Effector memory CD8-positive, alpha-beta T cell (primary cell): ENCODE data around the gene ANKRD13D.

Experiments
- ATAC-seq: fragments of 150-1000 bp; cut with Tn5 transposase; replicated peaks from 2 replicates; pipeline ENCODE4 v1.10.0; 2021; ENCODE audit warnings: mild to moderate bottlenecking, moderate library complexity
- DNase-seq, 3 experiments: peaks; one replicate each; pipeline ENCODE4 v3.0.0; 2021
- H3K27ac Mint-ChIP-seq, 2 donors: one replicate each; pipeline ENCODE4 v1.8.0; 2022; ENCODE audit warnings: mild to moderate bottlenecking in 2 of 2, mixed read lengths in 2 of 2, moderate library complexity in 2 of 2
- H3K27me3 Mint-ChIP-seq, 2 donors: one replicate each; pipeline ENCODE4 v1.8.0; 2022; ENCODE audit warnings: mixed read lengths in 2 of 2
- H3K36me3 Mint-ChIP-seq: one replicate; pipeline ENCODE4 v1.8.0; 2022; ENCODE audit warnings: mild to moderate bottlenecking, moderate library complexity, mixed read lengths; ENCODE audit not compliant: insufficient read depth
- H3K4me1 Mint-ChIP-seq, 2 donors: one replicate each; pipeline ENCODE4 v1.8.0; 2022; ENCODE audit warnings: low read depth in 2 of 2, mixed read lengths in 2 of 2
- H3K4me3 Mint-ChIP-seq, 2 donors: one replicate each; pipeline ENCODE4 v1.8.0; 2022; ENCODE audit warnings: mild to moderate bottlenecking in 2 of 2, mixed read lengths in 2 of 2, moderate library complexity in 2 of 2
- H3K9me3 Mint-ChIP-seq, 2 donors: one replicate each; pipeline ENCODE4 v1.8.0; 2022; ENCODE audit warnings: mixed read lengths in 2 of 2

Gene ANKRD13D

GRCh38 chr11:67320011-67320410 lies 30.9 kb downstream of the ANKRD13D start:
- Mint-ChIP-seq H3K9me3 (no peaks in the 10 kb centered on the region), H3K36me3 (peaks cover 28% of the 10 kb centered on the region), H3K27me3 (no peaks in the 10 kb centered on the region), H3K4me3 (no peak overlapping the region), H3K27ac (no peak overlapping the region), H3K4me1 (peaks cover 9 to 15% of the 10 kb centered on the region in 2 donors)
- DNase-seq (no peak), ATAC-seq (no peak)

GRCh38 chr11:67320691-67321090 lies 31.6 kb downstream of the ANKRD13D start:
- no peak for ATAC-seq
- DNase-seq: no peak
- no peaks in the 10 kb centered on the region for H3K9me3 Mint-ChIP-seq
- H3K27me3 Mint-ChIP-seq: no peaks in the 10 kb centered on the region
- no peak overlapping the region for H3K4me3 Mint-ChIP-seq
- peaks cover 9 to 15% of the 10 kb centered on the region in 2 donors for H3K4me1 Mint-ChIP-seq
- H3K36me3 Mint-ChIP-seq: peaks cover 25% of the 10 kb centered on the region
- no peak overlapping the region for H3K27ac Mint-ChIP-seq

DNA sequence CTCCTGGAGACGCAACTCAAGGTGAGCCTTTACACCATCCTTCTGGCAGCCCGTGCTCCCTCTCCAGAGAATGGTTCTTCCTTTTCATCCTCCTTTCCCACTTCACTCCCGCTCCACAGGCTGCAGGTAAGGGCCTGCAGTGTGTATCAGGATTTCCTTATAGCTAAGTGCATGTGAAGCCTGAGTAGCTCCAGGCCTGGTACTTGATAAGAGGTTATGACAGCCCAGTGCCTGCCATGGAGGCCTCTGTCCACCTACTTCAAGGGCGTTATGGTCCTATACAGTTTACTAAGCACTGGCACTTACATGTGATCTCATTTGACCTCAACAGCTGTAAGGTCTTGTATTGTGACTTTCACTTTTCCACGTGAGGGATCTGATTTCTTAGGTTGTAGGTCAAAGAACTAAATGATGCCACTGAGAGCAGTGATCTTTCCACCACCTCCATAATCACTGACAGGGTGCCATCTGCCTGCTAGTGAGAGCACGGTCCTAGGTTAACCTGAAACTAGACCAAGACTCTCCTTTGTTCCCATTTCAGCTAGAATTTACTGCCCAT lies 32.3 kb downstream of the ANKRD13D start:
- H3K27ac Mint-ChIP-seq: no peak overlapping the region
- no peaks in the 10 kb centered on the region for H3K9me3 Mint-ChIP-seq
- H3K27me3 Mint-ChIP-seq: no peaks in the 10 kb centered on the region
- ATAC-seq (no peak), DNase-seq (no peak)
- peaks cover 9 to 15% of the 10 kb centered on the region in 2 donors for H3K4me1 Mint-ChIP-seq
- peaks cover 22% of the 10 kb centered on the region for H3K36me3 Mint-ChIP-seq
- H3K4me3 Mint-ChIP-seq: no peak overlapping the region

DNA sequence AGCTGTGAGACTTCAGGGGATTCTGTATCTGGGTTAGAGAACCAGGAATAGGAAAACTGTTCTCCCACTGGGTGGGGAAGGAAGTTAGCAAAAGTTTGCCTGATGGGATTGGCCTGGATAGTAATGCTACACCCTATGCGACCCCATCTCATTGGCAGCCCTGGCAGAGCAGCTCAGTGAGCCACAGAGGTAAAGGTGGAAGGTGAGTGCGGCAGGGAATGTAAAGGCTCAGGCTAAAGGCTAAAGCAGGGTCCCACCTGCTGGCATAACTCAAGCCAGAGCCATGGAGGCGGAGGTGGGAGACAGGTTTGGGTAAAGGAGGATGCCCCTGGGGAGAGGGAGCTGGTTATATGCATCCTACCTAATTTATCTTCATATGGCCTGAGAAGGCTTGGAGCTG lies 32.9 kb downstream of the ANKRD13D start:
- H3K9me3 Mint-ChIP-seq: no peaks in the 10 kb centered on the region
- ATAC-seq (no peak), DNase-seq (no peak)
- peaks cover 6 to 12% of the 10 kb centered on the region in 2 donors for H3K4me1 Mint-ChIP-seq
- H3K27me3 Mint-ChIP-seq: no peaks in the 10 kb centered on the region
- peaks cover 17% of the 10 kb centered on the region for H3K36me3 Mint-ChIP-seq
- H3K4me3 Mint-ChIP-seq: no peak overlapping the region
- H3K27ac Mint-ChIP-seq: no peak overlapping the region

GRCh38 chr11:67323526-67323925 lies 34.4 kb downstream of the ANKRD13D start:
- H3K4me1 Mint-ChIP-seq: peaks cover 2 to 3% of the 10 kb centered on the region in 2 donors
- no peaks in the 10 kb centered on the region for H3K27me3 Mint-ChIP-seq
- H3K4me3 Mint-ChIP-seq: no peak overlapping the region
- H3K27ac Mint-ChIP-seq: no peak overlapping the region
- H3K9me3 Mint-ChIP-seq: no peaks in the 10 kb centered on the region
- ATAC-seq (no peak), DNase-seq (no peak)
- peaks cover 5% of the 10 kb centered on the region for H3K36me3 Mint-ChIP-seq

GRCh38 chr11:67332081-67332691 lies 43.1 kb downstream of the ANKRD13D start:
- Mint-ChIP-seq H3K4me3 (no peak overlapping the region), H3K4me1 (no peaks in the 10 kb centered on the region), H3K36me3 (no peaks in the 10 kb centered on the region), H3K27ac (no peak overlapping the region), H3K27me3 (no peaks in the 10 kb centered on the region), H3K9me3 (no peaks in the 10 kb centered on the region)
- ATAC-seq (no peak), DNase-seq (no peak)

- Mint-ChIP-seq H3K4me3 (no peak overlapping the region), H3K4me1 (no peaks in the 10 kb centered on the region), H3K36me3 (no peaks in the 10 kb centered on the region), H3K27me3 (no peaks in the 10 kb centered on the region), H3K9me3 (no peaks in the 10 kb centered on the region), H3K27ac (no peak overlapping the region)
- no peak for DNase-seq
- ATAC-seq: no peak
Measured at GRCh38 chr11:67337257-67337656, 48.2 kb downstream of the ANKRD13D start.

DNA sequence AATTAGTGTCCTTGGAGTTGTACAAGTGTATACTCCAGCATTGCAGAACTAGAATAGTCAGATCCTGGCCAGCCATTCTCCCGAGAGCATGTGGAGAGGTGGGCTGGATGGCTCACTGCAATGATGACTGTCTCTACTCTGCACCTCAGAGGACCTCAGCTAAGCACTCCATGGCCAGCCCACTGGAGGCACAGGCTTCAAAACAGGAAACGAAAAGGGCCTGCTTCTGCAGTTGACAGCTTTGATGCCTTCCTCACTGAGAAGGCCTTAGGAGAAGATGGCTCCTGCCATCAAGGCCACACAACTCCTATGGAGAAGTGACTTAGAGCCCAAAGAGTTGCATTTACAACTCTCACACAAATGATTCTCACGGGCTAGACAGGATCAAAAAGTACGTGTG lies 55.2 kb downstream of the ANKRD13D start:
- no peak overlapping the region for H3K4me3 Mint-ChIP-seq
- no peaks in the 10 kb centered on the region for H3K27me3 Mint-ChIP-seq
- H3K9me3 Mint-ChIP-seq: no peaks in the 10 kb centered on the region
- peaks cover 6 to 9% of the 10 kb centered on the region in 2 donors for H3K4me1 Mint-ChIP-seq
- ATAC-seq: no peak
- no peak for DNase-seq
- no peak overlapping the region for H3K27ac Mint-ChIP-seq
- no peaks in the 10 kb centered on the region for H3K36me3 Mint-ChIP-seq

GRCh38 chr11:67345247-67345919 lies 56.3 kb downstream of the ANKRD13D start:
- no peaks in the 10 kb centered on the region for H3K9me3 Mint-ChIP-seq
- H3K36me3 Mint-ChIP-seq: peaks cover 5% of the 10 kb centered on the region
- no peak overlapping the region for H3K4me3 Mint-ChIP-seq
- no peak overlapping the region for H3K27ac Mint-ChIP-seq
- no peak for DNase-seq
- no peaks in the 10 kb centered on the region for H3K27me3 Mint-ChIP-seq
- H3K4me1 Mint-ChIP-seq: peaks cover 9 to 10% of the 10 kb centered on the region in 2 donors
- ATAC-seq: no peak

DNA sequence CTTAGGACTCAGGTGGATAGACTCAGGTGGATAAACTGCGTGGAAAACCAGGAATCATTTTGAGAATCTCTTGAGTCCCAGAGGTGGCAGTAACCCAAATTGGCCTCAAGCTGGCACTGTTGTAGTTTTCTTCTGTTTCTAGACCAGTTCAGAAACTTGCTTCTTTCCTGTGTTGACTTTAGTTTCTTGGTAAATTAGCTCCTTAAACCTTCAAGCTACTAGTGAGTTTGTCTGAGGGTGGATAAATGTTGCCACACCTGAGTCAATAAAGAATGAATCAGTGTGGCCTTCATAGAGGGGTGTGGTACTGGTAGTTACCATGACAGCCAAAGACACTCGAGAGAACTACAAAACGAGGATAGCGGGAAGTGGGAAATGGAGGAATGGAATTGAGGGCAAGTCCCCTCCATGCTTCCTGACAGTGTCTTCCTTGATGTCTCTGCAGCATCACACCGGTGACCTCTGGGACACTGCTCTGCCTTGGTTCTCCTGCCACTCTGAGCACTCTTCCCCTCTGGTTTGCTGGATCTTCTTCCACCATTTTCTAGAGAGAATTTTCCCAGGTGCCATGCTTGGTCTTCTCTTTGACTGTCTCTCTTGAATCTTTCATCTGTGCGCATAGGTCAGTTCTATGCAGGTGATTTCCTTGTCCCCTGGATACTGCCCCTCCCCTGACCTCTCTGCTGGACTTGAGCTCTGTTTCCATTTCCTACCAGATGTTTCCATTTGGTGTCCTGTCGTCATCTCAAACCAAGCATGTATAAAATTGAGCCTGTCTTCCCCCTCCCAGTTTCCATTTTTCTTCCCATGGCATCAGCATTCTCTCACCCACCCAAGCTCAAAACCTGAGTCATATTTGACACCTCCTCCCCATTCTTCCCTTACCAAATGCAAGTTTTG lies 57.1 kb downstream of the ANKRD13D start:
- peaks cover 11 to 12% of the 10 kb centered on the region in 2 donors for H3K4me1 Mint-ChIP-seq
- no peak overlapping the region for H3K4me3 Mint-ChIP-seq
- DNase-seq: no peak
- H3K27ac Mint-ChIP-seq: no peak overlapping the region
- H3K36me3 Mint-ChIP-seq: peaks cover 7% of the 10 kb centered on the region
- H3K27me3 Mint-ChIP-seq: no peaks in the 10 kb centered on the region
- no peaks in the 10 kb centered on the region for H3K9me3 Mint-ChIP-seq
- ATAC-seq: peak; percentile 46

- H3K9me3 Mint-ChIP-seq: no peaks in the 10 kb centered on the region
- no peaks in the 10 kb centered on the region for H3K27me3 Mint-ChIP-seq
- no peak for DNase-seq
- peaks cover 25% of the 10 kb centered on the region in 2 donors for H3K4me1 Mint-ChIP-seq
- peaks cover 10% of the 10 kb centered on the region for H3K36me3 Mint-ChIP-seq
- H3K4me3 Mint-ChIP-seq: no peak overlapping the region
- no peak for ATAC-seq
- no peak overlapping the region for H3K27ac Mint-ChIP-seq
Measured at GRCh38 chr11:67347964-67348749, 59.1 kb downstream of the ANKRD13D start.

DNA sequence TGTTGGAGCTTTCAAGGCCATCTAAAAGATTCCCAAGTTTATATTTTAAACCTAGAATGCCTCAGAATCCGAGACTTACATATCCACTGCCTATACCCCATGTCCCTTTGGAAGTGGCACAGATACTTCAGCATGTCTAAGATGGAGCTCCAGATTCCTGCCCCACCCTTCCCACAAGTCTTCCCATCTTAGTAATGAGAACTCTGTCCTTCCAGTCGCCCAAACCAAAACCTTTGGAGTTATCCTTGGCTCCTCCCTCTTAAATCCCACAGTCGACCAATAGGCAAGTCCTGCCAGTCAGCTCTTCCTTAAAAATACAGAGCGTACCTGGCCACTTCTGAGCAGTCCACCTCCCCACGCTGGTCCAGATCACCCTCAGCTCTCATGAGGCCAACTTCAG lies 59.9 kb downstream of the ANKRD13D start:
- no peak for DNase-seq
- Mint-ChIP-seq H3K27ac (peak overlapping the region in 1 of 2 donors; percentile 16), H3K4me1 (peaks cover 32% of the 10 kb centered on the region in 2 donors), H3K4me3 (no peak overlapping the region), H3K27me3 (no peaks in the 10 kb centered on the region), H3K36me3 (peaks cover 18% of the 10 kb centered on the region), H3K9me3 (no peaks in the 10 kb centered on the region)
- no peak for ATAC-seq

DNA sequence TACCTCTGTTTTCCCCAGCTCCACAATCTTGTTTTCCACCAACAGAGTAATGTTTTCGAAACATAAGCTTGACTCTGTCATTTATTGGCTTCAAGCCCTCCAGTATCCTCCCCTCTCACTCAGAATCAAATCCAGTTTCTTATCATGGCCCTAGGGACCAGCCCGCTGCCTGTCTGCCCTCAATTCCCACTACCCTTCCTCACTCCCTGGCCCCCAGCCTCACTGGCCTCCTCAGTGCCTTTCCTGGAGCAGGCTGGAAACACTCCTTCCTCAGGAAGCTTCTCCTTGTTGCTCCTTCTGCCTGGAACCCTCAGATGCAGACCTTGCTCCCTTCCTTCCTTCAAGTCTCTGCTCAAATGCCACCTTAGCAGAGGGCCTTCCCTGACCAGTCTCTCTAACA lies 60.4 kb downstream of the ANKRD13D start:
- Mint-ChIP-seq H3K9me3 (no peaks in the 10 kb centered on the region), H3K27me3 (no peaks in the 10 kb centered on the region), H3K4me3 (no peak overlapping the region), H3K36me3 (peaks cover 18% of the 10 kb centered on the region), H3K4me1 (peaks cover 36 to 37% of the 10 kb centered on the region in 2 donors), H3K27ac (peak overlapping the region in 1 of 2 donors; percentile 16)
- DNase-seq (no peak), ATAC-seq (no peak)
